Smooth muscle cell (in vitro differentiated cells): ENCODE data around the gene KLKB1. TPM values are rescaled to one million over a fixed set of nuclear protein-coding genes. Genes with fewer than 3 reads are reported as not detected.

Source experiments
- DNase-seq: peaks from one replicate; lab custom pipeline; 2025; ENCODE audit not compliant: unreplicated experiment; lab: John Stamatoyannopoulos, UW
- H2AFZ ChIP-seq: fragments of 200-600 bp; sonication (generic); 2 replicates; pipeline ENCODE4 v1.6.0; 2016; ENCODE audit warnings: antibody characterized with exemption, low read depth, mild to moderate bottlenecking
- H3F3A ChIP-seq: fragments of 200-600 bp; sonication (generic); 2 replicates; pipeline ENCODE4 v1.6.0; 2017; ENCODE audit warnings: antibody characterized with exemption, low read depth
- H3K27ac ChIP-seq: fragments of 200-600 bp; sonication (generic); 2 replicates; pipeline ENCODE4 v1.5.1; 2016; ENCODE audit warnings: low read depth, mild to moderate bottlenecking
- H3K27me3 ChIP-seq: fragments of 200-600 bp; sonication (generic); 2 replicates; pipeline ENCODE4 v1.6.1; 2016; ENCODE audit warnings: low read depth, mild to moderate bottlenecking
- H3K36me3 ChIP-seq: fragments of 200-600 bp; sonication (generic); 2 replicates; pipeline ENCODE4 v1.5.1; 2016; ENCODE audit warnings: low read depth
- H3K4me1 ChIP-seq: fragments of 200-600 bp; sonication (generic); 2 replicates; pipeline ENCODE4 v1.5.1; 2016; ENCODE audit warnings: low read depth
- H3K4me2 ChIP-seq: fragments of 200-600 bp; sonication (generic); 2 replicates; pipeline ENCODE4 v1.6.0; 2016; ENCODE audit warnings: mild to moderate bottlenecking
- H3K4me3 ChIP-seq: fragments of 200-600 bp; sonication (generic); 2 replicates; pipeline ENCODE4 v1.5.1; 2016; ENCODE audit warnings: mild to moderate bottlenecking
- H3K79me2 ChIP-seq: fragments of 200-600 bp; sonication (generic); 2 replicates; pipeline ENCODE4 v1.6.0; 2016; ENCODE audit warnings: low read depth, mild to moderate bottlenecking
- H3K9ac ChIP-seq: fragments of 200-600 bp; sonication (generic); 2 replicates; pipeline ENCODE4 v1.6.0; 2016; ENCODE audit warnings: low read depth
- H3K9me3 ChIP-seq: fragments of 200-600 bp; sonication (generic); replicated peaks from 2 replicates; pipeline ENCODE4 v1.5.1; 2016; ENCODE audit warnings: low read depth
- H4K20me1 ChIP-seq: fragments of 200-600 bp; sonication (generic); 2 replicates; pipeline ENCODE4 v1.6.0; 2016; ENCODE audit warnings: low read depth
- WGBS: methylation state at CpG from one replicate; pipeline ENCODE4 v1.1.7; 2016; ENCODE audit warnings: low lambda C conversion rate; 5-methylcytosine and 5-hydroxymethylcytosine counted together
- polyA plus RNA-seq: library from polyadenylated mRNA; unstranded; fragments of >200 nt; fragmentation: Nextera tagmentation; extraction: Ambion mirVana; gene quantifications from 2 replicates; pipeline ENCODE4 v1.2.1, GENCODE V29; 2016
- total RNA-seq: library from RNA; depleted of rRNA; stranded (reverse); fragments of >200 nt; gene quantifications from 2 replicates; pipeline ENCODE4 v1.2.3, GENCODE V29; 2014
- TF ChIP-seq, protein P1 (sequence below): fragments of 200-600 bp; sonication (generic); IDR thresholded peaks from 2 replicates; pipeline ENCODE4 v1.5.1; 2017; ENCODE audit warnings: borderline replicate concordance, mild to moderate bottlenecking, antibody characterized with exemption; ENCODE audit not compliant: insufficient read depth, poor library complexity, severe bottlenecking

Gene KLKB1
- total and polyA plus RNA-seq, 2 experiments from 2014 or later = not detected

DNA sequence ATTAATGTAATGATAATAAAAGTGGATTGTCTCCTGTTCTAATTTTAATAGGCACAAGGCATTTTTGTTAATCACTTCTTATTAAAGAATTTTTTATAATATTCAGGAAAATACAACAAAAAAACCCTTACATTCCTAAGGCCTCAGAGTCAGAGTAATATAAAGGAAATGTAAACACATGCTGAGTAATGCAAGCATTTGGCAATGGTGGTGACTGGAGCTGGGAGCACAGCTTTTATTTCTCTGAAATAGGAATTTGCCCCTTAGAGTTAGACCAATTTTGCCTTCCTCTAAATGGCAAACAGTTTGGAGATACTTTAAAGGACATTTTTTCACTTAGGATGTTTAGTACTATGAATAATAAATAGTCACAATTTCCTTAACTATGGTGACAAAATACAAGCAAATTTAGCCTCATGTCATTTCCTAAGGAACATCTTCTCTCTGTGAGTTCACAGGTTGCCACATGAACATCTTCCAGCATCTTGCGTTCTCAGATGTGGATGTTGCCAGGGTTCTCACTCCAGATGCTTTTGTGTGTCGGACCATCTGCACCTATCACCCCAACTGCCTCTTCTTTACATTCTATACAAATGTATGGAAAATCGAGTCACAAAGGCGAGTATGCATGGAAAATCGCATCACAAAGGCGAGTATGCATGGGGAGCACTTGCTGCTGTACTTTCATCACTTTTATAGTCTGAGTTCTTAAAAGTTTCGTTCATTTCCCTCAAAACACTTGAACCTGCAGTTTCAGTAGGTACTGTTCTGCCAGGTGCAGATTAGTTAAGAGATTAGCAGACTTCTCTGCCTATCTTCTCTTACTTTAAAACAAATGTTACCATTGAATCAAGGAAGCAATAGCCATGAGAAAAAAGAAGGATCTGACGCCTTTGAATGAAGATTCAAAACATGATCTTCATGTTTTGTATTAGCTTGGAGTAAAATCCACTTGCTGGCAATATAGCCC lies 22.8 kb downstream of the KLKB1 start:
- no peaks in the 10 kb centered on the region for H3K36me3 ChIP-seq
- no peak for DNase-seq

DNA sequence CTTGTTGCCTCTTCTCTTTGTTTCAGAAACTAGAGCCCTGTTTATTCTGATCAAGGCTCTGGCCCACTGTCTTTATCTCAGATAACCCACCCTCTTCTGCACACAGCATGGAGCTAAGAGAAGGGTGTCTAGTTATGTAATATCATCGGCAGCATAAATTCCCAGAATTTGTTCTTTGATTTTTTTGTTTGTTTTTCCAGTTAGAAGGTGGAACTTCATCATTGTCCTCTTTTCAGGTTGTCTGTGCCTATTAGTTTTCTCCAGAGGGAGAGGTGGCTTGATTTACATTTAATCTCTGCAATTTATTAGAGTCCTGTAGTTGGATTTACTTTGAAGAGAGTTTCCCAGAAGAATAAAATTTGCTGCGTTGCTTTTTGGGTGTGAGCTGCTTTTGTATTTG lies 23.5 kb downstream of the KLKB1 start:
- no peak overlapping the region for H2AFZ ChIP-seq
- no peak overlapping the region for H3K4me3 ChIP-seq
- 47% methylated on average over 2 of the region's 2 CpGs for WGBS
- no peak overlapping the region for H3K4me2 ChIP-seq
- no peaks in the 10 kb centered on the region for H3K79me2 ChIP-seq
- no peaks in the 10 kb centered on the region for H3K36me3 ChIP-seq
- H3K27me3 ChIP-seq = no peaks in the 10 kb centered on the region
- H3K27ac ChIP-seq = no peak overlapping the region
- H4K20me1 ChIP-seq = no peaks in the 10 kb centered on the region
- H3K9me3 ChIP-seq = no peaks in the 10 kb centered on the region
- no peaks in the 10 kb centered on the region for H3F3A ChIP-seq
- H3K9ac ChIP-seq = no peak overlapping the region
- H3K4me1 ChIP-seq = peaks cover 9% of the 10 kb centered on the region
- no peak for DNase-seq
- TF ChIP-seq, protein P1, sequence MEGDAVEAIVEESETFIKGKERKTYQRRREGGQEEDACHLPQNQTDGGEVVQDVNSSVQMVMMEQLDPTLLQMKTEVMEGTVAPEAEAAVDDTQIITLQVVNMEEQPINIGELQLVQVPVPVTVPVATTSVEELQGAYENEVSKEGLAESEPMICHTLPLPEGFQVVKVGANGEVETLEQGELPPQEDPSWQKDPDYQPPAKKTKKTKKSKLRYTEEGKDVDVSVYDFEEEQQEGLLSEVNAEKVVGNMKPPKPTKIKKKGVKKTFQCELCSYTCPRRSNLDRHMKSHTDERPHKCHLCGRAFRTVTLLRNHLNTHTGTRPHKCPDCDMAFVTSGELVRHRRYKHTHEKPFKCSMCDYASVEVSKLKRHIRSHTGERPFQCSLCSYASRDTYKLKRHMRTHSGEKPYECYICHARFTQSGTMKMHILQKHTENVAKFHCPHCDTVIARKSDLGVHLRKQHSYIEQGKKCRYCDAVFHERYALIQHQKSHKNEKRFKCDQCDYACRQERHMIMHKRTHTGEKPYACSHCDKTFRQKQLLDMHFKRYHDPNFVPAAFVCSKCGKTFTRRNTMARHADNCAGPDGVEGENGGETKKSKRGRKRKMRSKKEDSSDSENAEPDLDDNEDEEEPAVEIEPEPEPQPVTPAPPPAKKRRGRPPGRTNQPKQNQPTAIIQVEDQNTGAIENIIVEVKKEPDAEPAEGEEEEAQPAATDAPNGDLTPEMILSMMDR = no peak

More for the DNA sequence above, 22.8 kb downstream of the KLKB1 start:
- Histone ChIP-seq H3K27me3 (no peaks in the 10 kb centered on the region), H3K79me2 (no peaks in the 10 kb centered on the region), H3K27ac (no peak overlapping the region), H3K4me3 (no peak overlapping the region), H3K4me1 (peaks cover 9% of the 10 kb centered on the region), H4K20me1 (no peaks in the 10 kb centered on the region), H3F3A (no peaks in the 10 kb centered on the region), H2AFZ (no peak overlapping the region), H3K9ac (no peak overlapping the region), H3K4me2 (no peak overlapping the region), H3K9me3 (no peaks in the 10 kb centered on the region)
- TF ChIP-seq, protein P1 = no peak
- WGBS = 26% methylated on average over 8 of the region's 8 CpGs

DNA sequence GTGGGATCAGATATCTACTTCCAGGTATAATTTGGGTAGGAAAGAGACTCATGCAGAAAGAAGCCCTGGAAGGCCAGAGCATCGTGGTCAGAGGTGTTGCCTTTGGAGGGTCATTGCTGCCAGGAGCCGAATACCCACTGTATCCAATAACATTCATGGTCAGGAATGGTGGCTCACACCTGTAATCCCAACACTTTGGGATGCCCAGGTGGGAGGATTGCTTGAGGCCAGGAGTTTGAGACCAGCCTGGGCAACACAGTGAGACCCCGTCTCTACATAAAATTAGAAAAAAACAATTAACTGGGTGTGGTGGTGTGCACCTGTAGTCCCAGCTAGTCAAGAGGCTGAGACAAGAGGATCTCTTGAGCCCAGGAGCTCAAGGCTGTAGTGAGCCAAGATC lies 27.8 kb downstream of the KLKB1 start:
- TF ChIP-seq, protein P1 = no peak
- Histone ChIP-seq H3K9ac (no peak overlapping the region), H3K9me3 (no peaks in the 10 kb centered on the region), H3K79me2 (no peaks in the 10 kb centered on the region), H3F3A (no peaks in the 10 kb centered on the region), H2AFZ (no peak overlapping the region), H3K4me2 (no peak overlapping the region), H3K4me1 (peaks cover under 1% of the 10 kb centered on the region), H3K36me3 (no peaks in the 10 kb centered on the region), H4K20me1 (no peaks in the 10 kb centered on the region), H3K4me3 (no peak overlapping the region), H3K27me3 (no peaks in the 10 kb centered on the region), H3K27ac (no peak overlapping the region)
- 95% methylated on average over 3 of the region's 3 CpGs for WGBS
- DNase-seq = no peak
